Activated T-cell treated with anti-CD3 and anti-CD28 coated beads, Interleukin-2, amount 50 U/mL, for 48 hours (primary cell): ENCODE data around the gene KRTAP12-3.
"Not testable (repeated sequence)": the region's sequence is repeated elsewhere in the genome, so short reads cannot be mapped to it uniquely, and the experiment has no call there.

Experiments
- DNase-seq, 2 experiments: peaks; one replicate each; pipeline ENCODE4 v3.0.0-alpha.2; 2020

Gene KRTAP12-3

DNA sequence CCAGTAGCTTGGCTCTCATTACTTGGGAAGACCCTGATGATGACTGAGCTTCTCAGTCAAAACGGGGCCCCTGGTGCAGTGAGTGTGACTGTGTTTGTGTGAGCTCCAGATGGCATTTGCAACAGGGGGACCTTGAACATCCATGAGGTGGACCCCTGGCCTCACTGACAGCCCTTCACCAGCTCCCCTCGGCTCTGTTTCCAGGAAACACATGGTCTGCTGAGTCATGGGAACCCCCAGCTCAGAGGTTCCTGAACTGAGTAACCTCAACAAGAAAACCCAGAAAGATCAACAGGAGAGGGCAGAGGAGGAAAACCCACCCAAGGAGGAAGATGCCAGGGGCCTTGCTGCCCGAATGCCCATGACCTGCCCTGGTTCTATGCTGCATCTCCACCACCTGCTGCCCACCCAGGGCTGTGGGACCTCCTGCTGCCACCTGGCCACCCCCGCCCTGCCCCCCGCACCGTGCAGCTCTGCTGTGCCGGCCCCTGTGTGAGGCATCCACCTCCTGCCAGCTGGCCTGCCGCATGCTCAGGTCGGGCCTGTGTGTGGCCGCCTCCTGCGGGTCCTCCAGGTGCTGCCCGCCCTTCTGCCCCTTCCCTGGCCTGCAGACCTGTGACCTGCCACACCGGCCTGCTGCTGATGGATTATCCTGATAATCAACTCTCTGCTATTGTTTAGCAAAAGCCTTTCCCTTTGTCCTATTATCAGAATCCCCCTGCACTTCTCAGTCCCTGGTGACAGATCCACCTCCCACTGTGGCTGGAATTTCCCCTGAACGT lies 28.5 kb downstream of the KRTAP12-3 start:
- no peak for DNase-seq

DNA sequence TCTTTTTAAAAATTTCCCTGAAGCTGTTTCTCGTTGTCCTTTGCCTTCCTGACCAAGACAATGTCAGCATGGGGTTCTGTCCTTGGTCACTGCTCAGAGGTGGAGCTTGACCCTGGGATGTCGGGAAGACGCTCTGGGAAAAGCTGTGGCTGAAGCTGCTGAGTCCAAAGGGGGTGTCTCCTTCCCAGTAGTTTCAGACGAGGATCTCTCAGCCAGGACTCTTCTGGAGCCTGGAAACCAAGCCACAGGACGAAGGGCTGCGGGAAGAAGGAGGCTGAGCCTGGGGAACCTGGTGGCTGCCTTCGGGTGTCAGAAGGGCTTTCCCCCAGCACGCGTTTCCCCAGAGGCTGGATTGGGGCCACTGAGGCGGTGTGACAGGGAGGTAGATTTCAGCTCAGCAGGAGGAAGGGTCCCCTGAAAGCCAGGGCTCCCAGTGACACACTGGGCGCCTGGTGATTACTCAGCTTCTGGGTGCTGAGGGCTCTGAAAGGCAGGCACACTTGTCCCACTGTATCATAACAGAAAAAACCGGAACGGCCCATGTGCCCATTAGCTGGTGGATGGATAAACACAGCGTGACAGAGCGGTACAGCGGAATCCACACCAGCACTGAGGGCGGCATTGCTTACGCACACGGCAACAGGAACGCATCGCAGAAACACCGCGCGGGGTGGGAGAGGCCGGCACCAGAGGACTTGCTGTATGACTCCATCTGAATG lies 29.3 kb downstream of the KRTAP12-3 start:
- no peak for DNase-seq

GRCh38 chr21:44687671-44688070 lies 29.9 kb downstream of the KRTAP12-3 start:
- DNase-seq = no peak

GRCh38 chr21:44689740-44690139 lies 32.0 kb downstream of the KRTAP12-3 start:
- not testable (repeated sequence) for DNase-seq

- no peak for DNase-seq
Observed at GRCh38 chr21:44691686-44692085, 34.0 kb downstream of the KRTAP12-3 start.

- DNase-seq = no peak
Observed at GRCh38 chr21:44692798-44693512, 35.2 kb downstream of the KRTAP12-3 start.

GRCh38 chr21:44694776-44695175 lies 37.0 kb downstream of the KRTAP12-3 start:
- no peak for DNase-seq

GRCh38 chr21:44695184-44695583 lies 37.5 kb downstream of the KRTAP12-3 start:
- DNase-seq = no peak

DNA sequence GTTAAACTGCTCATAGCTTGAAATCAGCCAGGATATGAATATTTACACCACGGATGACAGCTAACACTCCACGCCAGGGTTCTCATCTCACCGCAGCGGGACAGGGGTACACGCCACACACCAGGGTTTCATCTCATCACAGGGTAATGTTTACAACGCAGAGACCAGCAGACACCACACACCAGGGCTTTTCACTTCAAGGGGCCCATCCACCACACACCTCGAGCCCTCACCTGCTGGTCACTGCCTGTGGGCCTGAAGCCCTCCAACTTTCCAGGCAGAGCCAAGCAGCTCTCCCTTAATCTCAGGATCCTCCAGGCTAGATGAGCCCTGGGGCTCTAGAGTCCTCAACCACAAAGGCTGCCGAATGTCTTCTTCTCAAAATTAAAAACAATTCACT lies 37.9 kb downstream of the KRTAP12-3 start:
- DNase-seq = no peak

DNA sequence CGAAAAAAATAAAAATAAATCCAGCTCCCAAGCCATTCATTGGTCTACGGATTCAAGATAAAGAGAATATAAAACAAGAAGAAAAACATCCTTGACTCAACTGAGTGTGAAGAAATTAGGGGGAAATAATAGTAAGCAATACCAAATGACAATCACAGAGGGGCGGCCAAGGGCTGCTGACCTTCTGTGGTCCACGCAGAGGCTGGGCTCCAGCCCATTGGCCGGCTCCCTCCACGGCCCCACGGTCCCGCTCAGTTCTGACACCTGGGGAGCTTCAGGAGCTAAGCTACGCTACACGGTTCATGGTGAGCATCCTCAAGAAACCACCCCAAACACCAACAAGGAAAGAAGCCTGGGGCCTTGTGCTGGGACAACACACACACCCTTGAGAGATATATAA lies 38.8 kb downstream of the KRTAP12-3 start:
- DNase-seq = no peak

DNA sequence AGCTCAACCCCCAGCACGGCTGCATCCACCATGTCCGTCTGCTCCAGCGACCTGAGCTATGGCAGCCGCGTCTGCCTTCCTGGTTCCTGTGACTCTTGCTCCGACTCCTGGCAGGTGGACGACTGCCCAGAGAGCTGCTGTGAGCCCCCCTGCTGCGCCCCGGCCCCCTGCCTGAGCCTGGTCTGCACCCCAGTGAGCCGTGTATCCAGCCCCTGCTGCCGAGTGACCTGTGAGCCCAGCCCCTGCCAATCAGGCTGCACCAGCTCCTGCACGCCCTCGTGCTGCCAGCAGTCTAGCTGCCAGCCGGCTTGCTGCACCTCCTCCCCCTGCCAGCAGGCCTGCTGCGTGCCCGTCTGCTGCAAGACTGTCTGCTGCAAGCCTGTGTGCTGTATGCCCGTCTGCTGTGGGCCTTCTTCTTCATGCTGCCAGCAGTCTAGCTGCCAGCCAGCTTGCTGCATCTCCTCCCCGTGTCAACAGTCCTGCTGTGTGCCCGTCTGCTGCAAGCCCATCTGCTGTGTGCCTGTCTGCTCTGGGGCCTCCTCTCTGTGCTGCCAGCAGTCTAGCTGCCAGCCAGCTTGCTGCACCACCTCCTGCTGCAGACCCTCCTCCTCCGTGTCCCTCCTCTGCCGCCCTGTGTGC lies 39.6 kb downstream of the KRTAP12-3 start, which contains the start of gene KRTAP10-12:
Gene KRTAP10-12 (plus strand): TSS at position 1 of the 639 bp plus-strand sequence. CDS start 30 bp downstream, at position 31.
- not testable (repeated sequence) for DNase-seq

DNA sequence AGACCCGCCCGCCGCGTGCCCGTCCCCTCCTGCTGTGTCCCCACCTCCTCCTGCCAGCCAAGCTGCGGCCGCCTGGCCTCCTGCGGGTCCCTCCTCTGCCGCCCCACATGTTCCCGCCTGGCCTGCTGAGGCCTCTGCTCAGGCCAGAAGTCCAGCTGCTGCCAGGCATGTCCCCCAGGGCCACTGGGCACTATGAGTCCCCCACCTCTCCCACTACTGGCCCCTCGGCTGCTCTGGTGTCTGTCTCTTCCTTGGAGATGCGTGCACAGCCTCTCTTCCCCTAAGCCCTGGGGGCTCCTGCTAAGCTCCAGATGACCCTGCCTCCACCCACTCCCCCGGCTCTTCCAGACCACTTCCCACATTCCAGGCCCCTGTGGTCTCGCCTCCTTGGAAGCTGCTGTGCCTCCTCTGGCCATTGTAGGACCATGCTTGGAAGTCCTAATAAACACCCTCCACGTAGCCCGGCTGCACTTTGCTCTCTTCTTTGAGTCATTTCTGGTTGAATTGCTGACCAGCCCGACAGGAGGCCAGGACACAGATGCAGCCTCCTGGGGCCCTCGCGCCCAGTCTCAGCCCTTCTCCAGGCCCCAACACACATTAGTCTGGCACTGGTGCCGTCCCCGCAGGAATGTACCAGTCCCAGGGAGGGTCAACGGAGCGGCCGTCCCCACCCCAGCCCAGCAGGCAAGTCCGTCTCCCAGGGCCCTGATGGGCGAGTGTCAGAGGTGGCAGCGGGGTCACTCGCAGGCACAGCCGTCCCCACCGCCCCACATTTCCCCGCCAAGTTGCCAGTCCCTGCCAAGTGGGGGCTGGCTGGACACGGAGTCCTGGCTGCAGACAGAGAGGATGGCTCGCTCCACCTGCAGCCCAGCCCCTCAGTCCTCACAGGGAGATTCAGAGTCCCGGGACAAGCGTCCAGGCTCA lies 40.3 kb downstream of the KRTAP12-3 start:
- DNase-seq = no peak

DNA sequence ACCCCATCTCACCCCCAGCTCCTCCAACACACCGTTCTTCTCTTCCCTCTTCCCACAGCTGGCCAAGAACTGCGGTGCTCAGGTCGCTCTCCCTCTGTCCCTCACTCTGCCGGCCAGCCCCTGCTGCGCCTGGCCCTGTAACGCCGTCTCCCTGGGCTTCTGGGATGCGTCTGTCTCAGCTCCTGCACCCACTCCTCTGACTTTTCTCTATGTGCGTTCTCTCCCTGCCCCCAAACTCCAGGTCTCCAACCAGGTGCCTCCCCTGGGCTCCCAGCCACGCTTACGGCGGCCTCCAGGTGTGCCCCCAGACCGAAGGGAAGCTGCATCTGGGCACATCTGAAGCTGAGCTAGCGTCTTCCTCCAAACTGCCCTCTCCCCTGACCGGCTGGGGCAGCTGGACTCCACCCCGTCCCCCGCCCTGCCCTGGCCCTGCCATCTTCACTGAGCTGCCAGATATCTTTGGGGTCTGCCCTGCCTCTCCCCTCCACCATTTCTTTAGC lies 41.8 kb downstream of the KRTAP12-3 start:
- no peak for DNase-seq

DNA sequence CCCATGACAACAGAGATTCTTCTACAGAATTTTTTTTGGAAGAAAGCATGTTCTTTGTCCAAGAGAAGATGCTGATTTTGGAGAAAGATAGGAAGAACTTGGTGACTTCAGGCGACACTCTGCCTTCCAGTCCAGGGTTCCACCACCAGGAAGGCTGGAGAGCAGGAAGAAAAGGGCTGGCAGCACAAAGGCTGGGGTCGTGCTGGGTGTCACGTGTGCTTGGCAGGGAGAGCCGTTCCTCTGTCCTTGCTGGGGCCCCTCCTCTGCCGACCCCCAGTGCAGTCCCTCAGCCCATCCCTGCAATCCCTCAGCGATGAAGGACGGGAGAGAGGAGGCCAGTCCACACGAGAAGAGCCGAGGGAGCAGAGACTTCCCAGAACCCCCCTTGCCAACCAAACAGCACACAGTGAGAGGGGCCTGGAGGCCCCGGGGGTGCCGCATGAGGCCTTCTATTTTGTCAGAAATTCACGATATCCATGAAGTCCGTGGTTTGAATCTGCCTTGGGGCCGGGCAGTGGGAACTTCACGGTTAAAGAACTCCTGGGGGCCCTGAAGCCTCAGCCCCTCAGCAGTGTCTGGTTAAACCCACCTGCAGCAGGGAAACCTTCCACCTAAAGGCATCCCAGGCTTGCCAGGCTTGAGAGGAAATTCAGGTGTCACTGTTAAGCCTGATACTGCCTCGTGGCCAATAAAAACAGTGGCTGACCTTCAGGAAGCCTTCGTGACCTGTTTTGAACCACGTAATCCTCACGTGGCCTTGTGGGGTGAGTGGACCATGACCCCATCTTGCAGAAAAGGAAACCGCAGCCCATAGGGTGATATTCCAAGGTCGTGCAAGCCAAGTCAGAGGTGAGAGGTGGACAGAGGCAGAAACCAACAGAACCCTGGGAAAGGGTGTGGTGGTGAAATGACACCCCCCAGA lies 42.6 kb downstream of the KRTAP12-3 start:
- DNase-seq = no peak

GRCh38 chr21:44701023-44701400 lies 43.3 kb downstream of the KRTAP12-3 start:
- no peak for DNase-seq

- no peak for DNase-seq
Observed at GRCh38 chr21:44701541-44701940, 43.8 kb downstream of the KRTAP12-3 start.

DNA sequence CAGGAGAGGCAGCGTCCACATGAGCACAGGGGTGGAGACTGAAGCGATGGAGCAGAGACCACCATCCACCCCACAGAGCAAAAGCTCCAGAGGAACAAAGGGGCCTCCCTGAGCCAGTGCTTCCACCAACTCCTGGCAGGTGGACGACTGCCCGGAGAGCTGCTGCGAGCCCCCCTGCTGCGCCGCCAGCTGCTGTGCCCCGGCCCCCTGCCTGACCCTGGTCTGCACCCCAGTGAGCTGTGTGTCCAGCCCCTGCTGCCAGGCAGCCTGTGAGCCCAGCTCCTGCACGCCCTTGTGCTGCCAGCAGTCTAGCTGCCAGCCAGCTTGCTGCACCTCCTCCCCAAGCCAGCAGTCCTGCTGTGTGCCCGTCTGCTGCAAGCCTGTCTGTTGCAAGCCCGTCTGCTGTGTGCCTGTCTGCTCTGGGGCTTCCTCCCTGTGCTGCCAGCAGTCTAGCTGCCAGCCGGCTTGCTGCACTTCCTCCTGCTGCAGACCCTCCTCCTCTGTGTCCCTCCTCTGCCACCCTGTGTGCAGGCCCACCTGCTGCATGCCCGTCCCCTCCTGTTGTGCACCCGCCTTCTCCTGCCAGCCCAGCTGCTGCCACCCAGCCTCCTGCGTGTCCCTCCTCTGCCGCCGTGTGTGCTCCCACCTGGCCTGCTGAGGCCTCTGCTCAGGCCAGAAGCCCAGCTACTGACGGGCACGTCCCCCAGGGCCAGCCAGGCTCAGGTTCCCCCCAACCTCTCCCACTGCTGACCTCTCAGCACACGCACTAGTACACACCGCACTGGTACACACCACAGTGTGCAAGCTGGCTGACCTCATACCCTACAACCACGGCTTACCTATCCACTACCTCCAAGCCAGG lies 44.6 kb downstream of the KRTAP12-3 start:
- DNase-seq = no peak

GRCh38 chr21:44702973-44703730 lies 45.4 kb downstream of the KRTAP12-3 start:
- peak in 1 of 2 experiments; percentile 5 for DNase-seq
